Skeletal muscle tissue (tissue), 4 donors: ENCODE measurements around the gene DGAT2. TPM values are rescaled to one million over a fixed set of nuclear protein-coding genes. Genes with fewer than 3 reads are reported as not detected.

Experiments used
- H3K27ac ChIP-seq: one replicate; pipeline ENCODE4 v1.7.0; 2013; ENCODE audit warnings: mild to moderate bottlenecking, low read depth, low read length, inconsistent platforms
- H3K27me3 ChIP-seq, 3 donors: one replicate each; pipeline ENCODE4 v1.7.0; 2013; ENCODE audit warnings: low read length in 3 of 3; ENCODE audit not compliant: control insufficient read depth in 3 of 3, insufficient read depth in 3 of 3
- H3K36me3 ChIP-seq, 3 donors: one replicate each; pipeline ENCODE4 v1.7.0; 2013; ENCODE audit warnings: low read length in 3 of 3; ENCODE audit not compliant: control insufficient read depth in 3 of 3, insufficient read depth in 3 of 3
- H3K4me1 ChIP-seq, 3 donors: one replicate each; pipeline ENCODE4 v1.7.0; 2013; ENCODE audit warnings: low read length in 3 of 3, mild to moderate bottlenecking in 3 of 3; ENCODE audit not compliant: control insufficient read depth in 3 of 3, insufficient read depth in 3 of 3
- H3K4me3 ChIP-seq, 3 donors: one replicate each; pipeline ENCODE4 v1.7.0; 2013; ENCODE audit warnings: low read length in 3 of 3
- H3K9ac ChIP-seq, 3 donors: one replicate each; pipeline ENCODE4 v1.7.0; 2013; ENCODE audit warnings: low read length in 3 of 3, mild to moderate bottlenecking in 3 of 3, moderate library complexity in 2 of 3, low read depth in 1 of 3
- H3K9me3 ChIP-seq, 3 donors: one replicate each; pipeline ENCODE4 v1.7.0; 2013; ENCODE audit warnings: low read length in 3 of 3; ENCODE audit not compliant: control insufficient read depth in 3 of 3
- total RNA-seq: library from RNA; depleted of rRNA; stranded (reverse); fragments of >200 nt; gene quantifications from one replicate; pipeline ENCODE4 v1.2.3, GENCODE V29; 2014
- donor health status: Osteomylitis.

Gene DGAT2, protein sequence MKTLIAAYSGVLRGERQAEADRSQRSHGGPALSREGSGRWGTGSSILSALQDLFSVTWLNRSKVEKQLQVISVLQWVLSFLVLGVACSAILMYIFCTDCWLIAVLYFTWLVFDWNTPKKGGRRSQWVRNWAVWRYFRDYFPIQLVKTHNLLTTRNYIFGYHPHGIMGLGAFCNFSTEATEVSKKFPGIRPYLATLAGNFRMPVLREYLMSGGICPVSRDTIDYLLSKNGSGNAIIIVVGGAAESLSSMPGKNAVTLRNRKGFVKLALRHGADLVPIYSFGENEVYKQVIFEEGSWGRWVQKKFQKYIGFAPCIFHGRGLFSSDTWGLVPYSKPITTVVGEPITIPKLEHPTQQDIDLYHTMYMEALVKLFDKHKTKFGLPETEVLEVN
- 19.3 TPM for total RNA-seq

DNA sequence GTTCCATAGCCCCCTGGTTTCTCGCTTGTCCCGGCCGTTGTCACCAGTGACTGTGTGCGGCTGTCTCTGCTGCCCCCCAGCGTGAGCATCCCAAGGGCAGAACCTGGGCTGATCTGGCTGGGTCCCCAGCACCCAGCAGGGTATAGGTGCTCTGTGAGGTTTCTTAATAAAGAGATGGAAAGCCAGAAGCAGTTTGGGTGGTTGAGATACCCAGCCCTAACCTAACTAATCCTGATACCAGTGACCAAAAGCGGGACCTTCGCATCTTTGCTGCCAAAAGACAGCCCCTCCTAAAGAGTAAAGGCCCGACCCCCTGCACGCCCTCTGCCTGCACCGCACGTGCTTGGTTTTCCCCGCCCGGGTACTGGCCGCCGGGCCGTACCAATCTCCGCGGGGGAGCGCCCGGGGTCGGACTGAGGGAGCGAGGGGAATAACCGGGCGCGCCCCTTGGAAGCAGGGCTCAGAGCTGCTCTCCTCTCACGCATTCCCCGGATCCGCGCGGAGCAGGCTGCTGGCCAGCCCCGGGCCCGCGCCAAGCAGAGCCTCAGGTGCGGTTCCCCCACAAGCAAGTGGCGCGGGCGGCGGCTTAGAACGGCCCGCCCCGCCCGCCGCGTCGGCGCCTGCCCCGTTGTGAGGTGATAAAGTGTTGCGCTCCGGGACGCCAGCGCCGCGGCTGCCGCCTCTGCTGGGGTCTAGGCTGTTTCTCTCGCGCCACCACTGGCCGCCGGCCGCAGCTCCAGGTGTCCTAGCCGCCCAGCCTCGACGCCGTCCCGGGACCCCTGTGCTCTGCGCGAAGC is at the start of gene DGAT2:
DGAT2 (plus strand) TSS at position 667 of the 797 bp plus-strand sequence. CDS start 214 bp downstream, outside the sequence.
- Histone ChIP-seq H3K9me3 (no peaks in the 10 kb centered on the region), H3K27ac (no peak within 1 kb of the TSS), H3K27me3 (peaks cover 5 to 22% (median 21%) of the 10 kb centered on the region in 3 donors), H3K4me1 (peaks cover 8 to 14% (median 13%) of the 10 kb centered on the region in 3 donors), H3K4me3 (peak within 1 kb of the TSS in 2 of 3 donors; percentile 58 to 70), H3K36me3 (no peaks in the 10 kb centered on the region), H3K9ac (peak within 1 kb of the TSS; percentile 45 to 79 (median 51))

DNA sequence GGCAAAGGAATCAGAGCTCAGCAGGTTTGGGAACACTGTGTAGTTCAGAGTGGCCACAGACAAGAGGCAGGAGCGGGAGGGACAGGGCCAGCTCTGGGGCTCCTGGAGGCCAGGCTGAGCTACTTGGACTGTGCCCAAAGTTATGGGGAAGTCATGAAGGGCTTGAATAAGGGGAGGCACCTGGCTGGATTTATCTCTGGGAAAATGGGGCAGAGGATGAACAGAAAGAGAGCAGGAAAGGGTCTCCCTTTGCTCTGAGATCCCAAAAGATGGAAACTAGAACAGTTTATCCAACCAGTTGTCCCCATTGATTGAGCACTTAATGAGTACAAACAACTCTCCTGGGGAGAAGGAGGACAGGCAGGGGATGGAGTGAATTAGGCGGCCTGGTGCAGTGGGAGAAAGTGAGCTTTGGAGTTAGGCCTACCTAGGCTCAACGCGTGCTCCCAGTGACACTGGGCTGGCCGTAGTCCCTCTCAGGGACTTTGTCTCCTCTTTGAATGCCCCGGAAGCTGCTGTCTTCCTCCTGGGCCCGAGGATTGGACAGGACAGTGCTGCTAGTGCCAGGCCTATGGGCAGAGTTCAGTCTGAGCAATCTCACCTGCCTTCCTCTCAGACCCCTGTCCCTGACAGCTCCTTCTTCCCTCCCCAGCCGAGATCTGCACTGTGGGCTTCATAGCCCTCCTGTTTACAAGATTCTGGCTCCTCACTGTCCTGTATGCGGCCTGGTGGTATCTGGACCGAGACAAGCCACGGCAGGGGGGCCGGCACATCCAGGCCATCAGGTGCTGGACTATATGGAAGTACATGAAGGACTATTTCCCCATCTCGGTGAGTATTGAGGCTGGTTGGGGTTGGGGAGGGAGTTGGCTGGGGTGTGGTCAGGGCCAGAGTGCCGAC is 49.0 kb upstream of the DGAT2 start:
- Histone ChIP-seq H3K9ac (peak overlapping the region in 1 of 3 donors; percentile 57), H3K27me3 (no peaks in the 10 kb centered on the region), H3K4me1 (peaks cover 11 to 13% (median 13%) of the 10 kb centered on the region in 3 donors), H3K4me3 (no peak overlapping the region), H3K9me3 (no peaks in the 10 kb centered on the region), H3K27ac (no peak overlapping the region), H3K36me3 (no peaks in the 10 kb centered on the region)

DNA sequence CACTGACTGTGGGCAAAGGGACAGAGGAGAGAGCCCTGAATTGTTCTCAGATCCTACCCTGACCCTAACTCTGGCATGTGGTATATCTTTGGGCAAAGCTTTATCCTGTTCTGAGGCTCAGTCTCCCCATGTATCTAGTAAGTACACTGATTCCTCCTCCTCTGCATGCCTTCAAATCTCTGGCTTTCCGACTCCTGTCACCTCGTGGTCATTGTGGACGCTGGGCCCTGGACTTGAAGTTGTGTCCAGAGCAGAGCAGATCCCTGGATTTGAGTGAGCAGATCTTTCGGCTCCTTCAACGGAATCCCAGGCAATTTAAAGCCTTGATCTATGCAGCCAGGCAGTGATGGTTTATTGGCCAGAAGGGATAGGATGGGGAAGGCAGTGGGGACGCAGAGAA is 47.9 kb upstream of the DGAT2 start:
- Histone ChIP-seq H3K9ac (no peak overlapping the region), H3K27ac (no peak overlapping the region), H3K36me3 (no peaks in the 10 kb centered on the region), H3K9me3 (no peaks in the 10 kb centered on the region), H3K27me3 (no peaks in the 10 kb centered on the region), H3K4me3 (no peak overlapping the region), H3K4me1 (peaks cover 11 to 13% (median 13%) of the 10 kb centered on the region in 3 donors)

DNA sequence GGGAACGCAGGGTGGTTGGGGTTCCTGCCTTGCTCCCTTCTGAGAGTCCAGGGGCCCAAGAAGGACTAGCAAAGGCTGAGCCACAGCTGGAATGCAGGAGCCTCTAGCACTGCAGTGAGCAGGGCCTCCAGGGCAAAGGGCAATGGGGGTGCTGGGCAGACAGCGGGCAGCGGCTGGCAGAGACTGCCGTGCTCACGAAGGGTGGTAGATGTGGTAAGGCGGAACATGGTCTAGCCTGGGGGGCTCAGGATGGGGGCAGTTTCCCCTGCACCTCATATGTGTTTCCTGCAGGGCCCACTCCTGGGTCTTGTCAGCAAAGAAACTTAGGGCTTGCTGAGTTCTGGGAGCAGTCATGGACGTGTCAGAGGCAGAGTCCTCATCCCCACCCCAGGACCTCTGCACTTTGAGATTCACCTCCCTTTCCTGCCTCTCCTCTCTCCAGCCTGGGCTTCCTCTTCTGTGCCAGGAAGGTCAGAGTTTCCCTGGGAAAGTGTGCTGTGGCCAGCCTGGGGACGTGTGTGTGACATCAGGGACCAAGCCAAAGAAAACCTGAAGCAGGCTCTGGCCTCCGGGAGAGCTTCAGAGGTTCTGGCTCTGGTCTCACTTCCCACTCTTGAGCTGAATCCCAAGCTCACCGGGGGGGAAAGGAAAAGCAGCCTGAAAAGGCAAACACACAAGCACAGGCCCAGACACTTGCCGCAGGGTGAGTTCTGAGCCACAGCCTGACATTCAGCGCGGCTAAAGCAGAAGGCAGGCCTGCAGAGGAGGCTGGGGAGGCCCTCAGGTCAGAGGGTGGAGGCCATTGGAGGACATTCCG is 46.5 kb upstream of the DGAT2 start:
- Histone ChIP-seq H3K27me3 (no peaks in the 10 kb centered on the region), H3K4me3 (no peak overlapping the region), H3K4me1 (peaks cover 11 to 14% (median 13%) of the 10 kb centered on the region in 3 donors), H3K9me3 (no peaks in the 10 kb centered on the region), H3K36me3 (no peaks in the 10 kb centered on the region), H3K27ac (no peak overlapping the region), H3K9ac (peak overlapping the region in 1 of 3 donors; percentile 16)

DNA sequence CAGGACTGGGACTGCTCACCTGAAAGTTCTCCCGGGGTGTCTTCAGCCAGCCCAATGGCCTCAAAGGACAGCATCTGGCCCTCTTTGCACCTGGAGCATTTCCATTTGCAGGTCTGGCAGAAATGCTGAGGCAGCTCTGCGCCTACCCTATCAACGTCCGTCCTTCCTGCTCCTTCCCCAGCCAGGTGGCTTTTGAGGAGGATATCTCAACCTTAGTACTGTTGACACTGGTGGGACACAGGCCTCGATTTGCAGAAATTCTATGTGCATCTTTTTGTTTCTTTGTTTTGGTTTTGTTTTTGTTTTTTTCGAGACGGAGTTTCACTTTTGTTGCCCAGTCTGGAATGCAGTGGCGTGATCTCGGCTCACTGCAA is 45.9 kb upstream of the DGAT2 start:
- Histone ChIP-seq H3K9me3 (no peaks in the 10 kb centered on the region), H3K4me3 (no peak overlapping the region), H3K27ac (no peak overlapping the region), H3K27me3 (no peaks in the 10 kb centered on the region), H3K9ac (peak overlapping the region in 1 of 3 donors; percentile 16), H3K4me1 (peaks cover 11 to 14% (median 12%) of the 10 kb centered on the region in 3 donors), H3K36me3 (no peaks in the 10 kb centered on the region)

DNA sequence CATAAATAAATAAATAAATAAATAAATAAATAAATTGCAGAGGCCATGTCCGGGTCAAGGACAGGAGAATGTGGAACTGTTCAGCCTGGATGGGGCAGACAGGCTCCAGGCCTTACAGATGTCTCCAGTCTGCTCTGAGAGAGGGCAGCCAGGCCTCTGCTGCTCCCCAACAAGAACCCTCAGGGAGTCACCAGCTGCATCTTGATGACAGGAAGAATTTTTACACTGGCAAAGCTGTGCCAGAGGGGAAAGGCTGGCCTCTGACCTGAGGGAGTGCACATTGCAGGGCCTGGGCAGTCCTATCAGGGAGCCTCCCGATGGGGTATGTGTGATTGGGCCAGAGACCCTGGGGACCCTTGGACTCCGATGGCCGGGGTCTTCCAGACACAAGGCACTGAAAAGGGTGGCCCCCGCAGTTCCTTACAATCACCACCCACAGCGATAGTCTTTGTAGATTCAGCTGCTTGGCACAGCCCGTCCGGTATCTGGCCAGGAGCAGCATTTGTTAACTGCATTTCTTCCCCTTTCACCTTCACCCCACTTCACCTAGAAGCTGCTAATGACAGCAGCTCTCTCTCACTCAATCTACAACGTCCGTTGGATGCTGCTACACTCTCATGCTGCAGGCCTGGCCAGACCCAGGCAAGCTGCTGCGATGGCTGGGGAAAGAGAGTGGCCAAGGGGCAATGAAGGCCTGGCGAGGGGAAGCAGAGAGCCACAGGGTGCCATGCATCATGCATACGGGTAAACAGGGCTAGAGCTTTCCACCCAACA is 42.8 kb upstream of the DGAT2 start:
- H3K27ac ChIP-seq: no peak overlapping the region
- no peak overlapping the region for H3K9ac ChIP-seq
- H3K36me3 ChIP-seq: no peaks in the 10 kb centered on the region
- no peaks in the 10 kb centered on the region for H3K9me3 ChIP-seq
- H3K4me3 ChIP-seq: no peak overlapping the region
- H3K27me3 ChIP-seq: no peaks in the 10 kb centered on the region
- H3K4me1 ChIP-seq: peaks cover 0 to 5% (median 0%) of the 10 kb centered on the region in 3 donors

DNA sequence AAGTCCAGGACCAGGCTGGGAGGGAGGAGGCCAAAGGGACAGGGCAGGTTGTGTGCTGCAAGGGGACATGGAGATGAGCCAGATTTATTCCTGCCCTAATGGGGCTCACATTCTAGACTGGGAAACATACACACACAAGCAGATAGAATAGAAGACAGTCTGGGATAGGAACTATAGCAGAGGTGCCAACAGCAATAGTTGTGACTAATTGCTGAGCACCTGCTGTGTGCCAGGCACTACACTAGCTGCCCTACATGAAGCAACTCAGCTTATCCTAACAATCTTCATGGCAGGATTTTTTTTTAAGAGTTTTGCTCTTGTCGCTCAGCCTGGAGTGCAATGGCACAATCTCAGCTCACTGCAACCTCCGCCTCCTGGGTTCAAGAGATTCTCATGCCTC is 39.6 kb upstream of the DGAT2 start:
- Histone ChIP-seq H3K27ac (no peak overlapping the region), H3K27me3 (no peaks in the 10 kb centered on the region), H3K9ac (no peak overlapping the region)

DNA sequence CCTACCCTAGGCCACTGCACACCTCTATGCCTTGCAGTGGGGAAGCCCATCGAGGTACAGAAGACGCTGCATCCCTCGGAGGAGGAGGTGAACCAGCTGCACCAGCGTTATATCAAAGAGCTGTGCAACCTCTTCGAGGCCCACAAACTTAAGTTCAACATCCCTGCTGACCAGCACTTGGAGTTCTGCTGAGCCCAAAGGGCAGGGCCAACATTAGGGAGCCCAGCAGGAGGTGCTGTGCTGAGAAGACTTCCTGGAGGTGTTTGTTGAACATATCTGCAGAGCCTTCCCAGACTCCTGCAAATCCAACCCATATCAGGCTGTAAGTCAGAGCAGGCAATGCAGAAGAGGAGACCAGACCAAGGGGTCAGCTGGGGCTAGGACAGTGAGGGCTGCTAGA is 37.5 kb upstream of the DGAT2 start:
- H3K27me3 ChIP-seq: no peaks in the 10 kb centered on the region
- no peak overlapping the region for H3K27ac ChIP-seq
- H3K36me3 ChIP-seq: no peaks in the 10 kb centered on the region
- H3K4me1 ChIP-seq: peaks cover 16 to 33% (median 22%) of the 10 kb centered on the region in 3 donors
- H3K9me3 ChIP-seq: no peaks in the 10 kb centered on the region
- no peak overlapping the region for H3K4me3 ChIP-seq
- no peak overlapping the region for H3K9ac ChIP-seq

More for the DNA sequence above, 39.6 kb upstream of the DGAT2 start:
- Histone ChIP-seq H3K9me3 (no peaks in the 10 kb centered on the region), H3K36me3 (no peaks in the 10 kb centered on the region), H3K4me1 (peaks cover 5 to 15% (median 7%) of the 10 kb centered on the region in 3 donors), H3K4me3 (no peak overlapping the region)
